Measurements from ENCODE around the gene FOXL1.

DNA sequence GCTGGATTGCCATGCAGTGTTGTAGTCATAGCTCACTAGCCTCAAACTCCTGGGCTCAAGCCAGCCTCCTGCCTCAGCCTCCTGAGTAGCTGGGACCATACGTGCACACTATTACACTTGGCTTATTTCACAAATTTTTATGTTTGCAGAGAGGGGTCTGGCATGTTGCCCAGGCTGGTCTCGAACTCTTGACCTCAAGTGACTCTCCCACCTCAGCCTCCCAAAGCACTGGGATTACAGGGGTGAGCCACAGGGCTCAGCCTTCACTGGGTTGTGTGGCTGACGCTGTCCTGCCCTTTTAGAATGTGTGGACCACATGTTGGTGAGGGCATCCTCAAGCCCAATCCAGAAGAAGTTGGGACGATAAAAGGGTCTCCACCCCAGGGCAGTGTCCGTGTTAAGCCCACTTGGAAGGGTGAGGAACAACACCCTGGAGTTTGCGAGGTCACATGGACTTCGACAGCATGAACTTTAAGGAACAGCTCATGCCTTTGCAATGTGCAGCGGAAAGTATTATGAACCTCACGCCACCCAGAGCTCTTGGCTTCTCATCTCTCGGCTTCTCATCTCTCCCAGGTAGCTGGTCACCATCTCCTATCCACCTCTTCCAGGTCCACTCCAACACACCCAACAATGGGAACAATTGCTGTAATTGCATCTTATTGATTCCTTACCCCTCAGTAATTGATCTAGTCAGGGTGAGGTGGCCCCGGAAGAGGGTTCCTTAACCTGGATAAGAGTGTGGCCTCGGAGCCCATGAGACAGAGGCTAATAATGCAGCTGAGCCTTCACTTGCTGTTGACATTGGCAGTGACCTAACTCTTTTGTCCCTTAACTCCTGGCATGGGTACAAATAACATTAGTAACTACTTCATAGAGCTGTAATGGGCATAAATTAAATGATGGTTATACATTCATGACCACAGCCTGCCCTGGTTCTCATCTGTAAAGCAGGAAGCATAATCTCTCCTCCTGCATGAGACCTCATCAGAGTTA, 6.7 kb downstream of the FOXL1 start:
- TF ChIP-seq EZH2 (IDR thresholded peaks at IDR 0.05; ENCODE audit: low read length) (no peak), CTCF (optimal IDR thresholded peaks at IDR 0.05 in 1 of 3, IDR thresholded peaks at IDR 0.05 in 1 of 3, conservative IDR thresholded peaks at IDR 0.05 in 1 of 3; ENCODE audit: extremely low read depth in 1 of 3, insufficient read depth in 2 of 3, low read length in 3 of 3) (no peak)

Measured in keratinocyte (primary cell).